HepG2 (cell line): ENCODE results near the gene GALNT9. TPM values are rescaled to one million over a fixed set of nuclear protein-coding genes. Genes with fewer than 3 reads are reported as not detected.

Experiments
- ATAC-seq: fragments of 200-7000 bp; cut with Tn5 transposase; 3 replicates; pipeline ENCODE4 v1.9.1; 2020; ENCODE audit warnings: mild to moderate bottlenecking, moderate library complexity
- BruUV-seq: library from RNA; stranded (reverse); fragments of 400-500 nt; replicated peaks from 2 replicates; lab custom pipeline; 2021; lab: Mats Ljungman, UMichigan
- CTCF ChIA-PET: fragments of 300-600 bp; formaldehyde crosslinking; extraction: SDS; loops from one replicate; lab custom pipeline; 2021; ENCODE audit warnings: low total read pairs, inconsistent platforms, low intra/inter-chr PET ratio; lab: Yijun Ruan, JAX
- POLR2A ChIA-PET: fragments of 350-600 bp; sonication (Branson Sonifier 250); formaldehyde crosslinking; loops from one replicate; lab custom pipeline; 2020; ENCODE audit warnings: antibody characterized with exemption, inconsistent platforms; lab: Yijun Ruan, JAX
- DNase-seq: peaks from one replicate; pipeline ENCODE4 v3.0.0-alpha.2; 2015; ENCODE audit warnings: low spot score
- FAIRE-seq: peaks from 3 replicates; lab custom pipeline; 2011; peaks lifted over from hg19 to GRCh38; lab: Jason Lieb, UNC
- H2AFZ ChIP-seq: one replicate; pipeline ENCODE4 v1.6.1; 2011; ENCODE audit warnings: low read length, inconsistent platforms
- H3K27ac ChIP-seq: fragments of 300-600 bp; 3 replicates; pipeline ENCODE4 v1.8.0; 2011; ENCODE audit warnings: mixed run types, mild to moderate bottlenecking, mixed read lengths, low read length, inconsistent platforms; ENCODE audit not compliant: insufficient read depth; ENCODE audit errors: extremely low read length
- H3K27me3 ChIP-seq, 2 experiments: fragments of 200-600 bp in 1 of 2; 2 replicates in 1 of 2; 3 replicates in 1 of 2; pipeline versions ENCODE4 v1.6.0 to v1.8.0; 2011; ENCODE audit warnings: low read length in 2 of 2, mild to moderate bottlenecking in 2 of 2, moderate library complexity in 2 of 2, inconsistent platforms in 1 of 2; ENCODE audit not compliant: insufficient read depth in 2 of 2, control insufficient read depth in 1 of 2
- H3K36me3 ChIP-seq, 2 experiments: fragments of 200-600 bp in 1 of 2; replicated peaks in 1 of 2; 2 replicates in 1 of 2; 3 replicates in 1 of 2; pipeline versions ENCODE4 v1.5.1 to v1.8.0; 2011; ENCODE audit warnings: low read length in 2 of 2, inconsistent platforms in 1 of 2; ENCODE audit not compliant: insufficient read depth in 2 of 2, control insufficient read depth in 1 of 2
- H3K4me1 ChIP-seq: 2 replicates; pipeline ENCODE4 v1.5.1; 2012; ENCODE audit warnings: low read length, inconsistent platforms; ENCODE audit not compliant: insufficient read depth
- H3K4me2 ChIP-seq: 2 replicates; pipeline ENCODE4 v1.6.0; 2011; ENCODE audit warnings: low read depth, low read length, inconsistent platforms
- H3K4me3 ChIP-seq, 3 experiments: fragments of 200-600 bp in 1 of 3; sonication (generic), shearing (Covaris generic) in 1 of 3; replicated peaks in 1 of 3; 2 replicates each; pipeline ENCODE4 v1.5.1; 2011 to 2016; ENCODE audit warnings: low read length in 3 of 3, inconsistent platforms in 2 of 3, low read depth in 2 of 3, mild to moderate bottlenecking in 2 of 3, control low read depth in 1 of 3, mixed read lengths in 1 of 3; ENCODE audit not compliant: insufficient read depth in 1 of 3
- H3K79me2 ChIP-seq: one replicate; pipeline ENCODE4 v1.6.1; 2011; ENCODE audit warnings: low read length, inconsistent platforms; ENCODE audit not compliant: insufficient read depth
- H3K9ac ChIP-seq: 2 replicates; pipeline ENCODE4 v1.6.0; 2011; ENCODE audit warnings: mild to moderate bottlenecking, low read depth, low read length, inconsistent platforms; ENCODE audit not compliant: insufficient read depth
- H3K9me3 ChIP-seq: 2 replicates; pipeline ENCODE4 v1.5.1; 2012; ENCODE audit warnings: mild to moderate bottlenecking, low read length
- H4K20me1 ChIP-seq: 2 replicates; pipeline ENCODE4 v1.6.0; 2011; ENCODE audit warnings: inconsistent platforms, mild to moderate bottlenecking, low read length, moderate library complexity; ENCODE audit not compliant: insufficient read depth
- ATAD3A ChIP-seq: sonication (generic); formaldehyde crosslinking; IDR thresholded peaks from 2 replicates; pipeline ENCODE4 v1.4.0; 2020; ENCODE audit warnings: missing genetic modification reagents
- ATF6 ChIP-seq: sonication (generic); formaldehyde crosslinking; conservative IDR thresholded peaks from 2 replicates; pipeline ENCODE4 v1.4.0; 2020; ENCODE audit warnings: missing genetic modification reagents
- HNRNPLL ChIP-seq: fragments of 200-400 bp; formaldehyde crosslinking; IDR thresholded peaks from 2 replicates; pipeline ENCODE4 v1.6.1; 2017; ENCODE audit warnings: mild to moderate bottlenecking, low read depth, low read length; ENCODE audit not compliant: poor library complexity, severe bottlenecking
- NBN ChIP-seq: fragments of 450-650 bp; conservative IDR thresholded peaks from 2 replicates; pipeline ENCODE4 v1.6.1; 2017
- TAF15 ChIP-seq: fragments of 200-400 bp; formaldehyde crosslinking; IDR thresholded peaks from one replicate; pipeline ENCODE4 v1.6.1; 2018; ENCODE audit warnings: mild to moderate bottlenecking, low read depth, low read length; ENCODE audit not compliant: poor library complexity, severe bottlenecking
- ZBTB44 ChIP-seq: sonication (generic); formaldehyde crosslinking; IDR thresholded peaks from 2 replicates; pipeline ENCODE4 v1.4.0; 2020; ENCODE audit warnings: missing genetic modification reagents
- ZC3H13 ChIP-seq: sonication (generic); formaldehyde crosslinking; IDR thresholded peaks from 2 replicates; pipeline ENCODE4 v1.8.1; 2023; ENCODE audit warnings: mild to moderate bottlenecking, missing genetic modification reagents, moderate library complexity
- ZFP41 ChIP-seq: sonication (generic); formaldehyde crosslinking; IDR thresholded peaks from 2 replicates; pipeline ENCODE4 v1.4.0; 2020; ENCODE audit warnings: mild to moderate bottlenecking, missing genetic modification reagents, borderline replicate concordance
- ZNF570 ChIP-seq: sonication (generic); formaldehyde crosslinking; IDR thresholded peaks from 2 replicates; pipeline ENCODE4 v1.4.0; 2020; ENCODE audit warnings: mild to moderate bottlenecking, missing genetic modification reagents, borderline replicate concordance
- ZNF781 ChIP-seq: sonication (generic); formaldehyde crosslinking; IDR thresholded peaks from 2 replicates; pipeline ENCODE4 v1.5.1; 2020; ENCODE audit warnings: borderline replicate concordance, mild to moderate bottlenecking, missing genetic modification reagents; ENCODE audit errors: not compliant biosample characterization
- WGBS: methylation state at CpG from one replicate; pipeline ENCODE4 v1.1.6; 2017; ENCODE audit warnings: low lambda C conversion rate; 5-methylcytosine and 5-hydroxymethylcytosine counted together
- in situ Hi-C: cut with HindIII; loops from 2 replicates; pipeline ENCODE4 v1.10.0; 2017; ENCODE audit warnings: low pct_unique_long_range_greater_than_20kb; ENCODE audit not compliant: extremely low pct_ligation_motif_present
- intact Hi-C: fragments of 100-400 bp; cut with micrococcal nuclease; formaldehyde crosslinking; loops from one replicate; pipeline ENCODE4 v1.10.0; 2022; ENCODE audit not compliant: unreplicated experiment
- polyA plus RNA-seq, 8 experiments: library from polyadenylated mRNA; depleted of rRNA in 3 of 8; stranded (reverse) in 7 of 8; unstranded in 1 of 8; fragments of >200 nt; fragmentation: Illumina TruSeq in 4 of 8; extraction: Trizol in 4 of 8; gene quantifications; 2 replicates each; pipeline versions ENCODE4 v1.2.1 to v1.2.3, GENCODE V29; 2011 to 2016; ENCODE audit warnings: low read depth in 4 of 8, missing spikeins in 1 of 8, mixed read lengths in 1 of 8; ENCODE audit not compliant: insufficient read depth in 1 of 8
- total RNA-seq, 5 experiments: library from RNA; depleted of rRNA; stranded (reverse); fragments of >200 nt; fragmentation: Illumina TruSeq; extraction: Trizol; gene quantifications; 2 replicates each; pipeline ENCODE4 v1.2.3, GENCODE V29; 2016; ENCODE audit warnings: low read depth in 1 of 5
- TF ChIP-seq, protein P1 (sequence below): sonication (generic); formaldehyde crosslinking; IDR thresholded peaks from 2 replicates; pipeline ENCODE4 v1.5.1; 2020; ENCODE audit warnings: mild to moderate bottlenecking, missing genetic modification reagents, borderline replicate concordance

Gene GALNT9
- total and polyA plus RNA-seq, 2 of the 13 experiments (the other 11 are each of a cell fraction or from before 2014, with no cell fraction given), result 0.04 TPM; not detected in 1

GRCh38 chr12:132236129-132236929 is 93.1 kb downstream of the GALNT9 start:
- no peak; the same call in 1 of the 3 replicates for ATAC-seq

More at GRCh38 chr12:132236129-132236929, 93.1 kb downstream of the GALNT9 start:
- Histone ChIP-seq H3K4me3 (no peak overlapping the region), H3K9me3 (no peaks in the 10 kb centered on the region), H3K9ac (no peak overlapping the region), H3K79me2 (no peaks in the 10 kb centered on the region), H3K27ac (no peak overlapping the region), H3K27me3 (peaks cover 7 to 40% of the 10 kb centered on the region in 2 experiments), H3K4me2 (no peak overlapping the region), H3K36me3 (no peaks in the 10 kb centered on the region), H4K20me1 (no peaks in the 10 kb centered on the region), H3K4me1 (no peaks in the 10 kb centered on the region), H2AFZ (no peak overlapping the region)
- CTCF ChIA-PET, result no interaction called here
- DNase-seq, result no peak
- POLR2A ChIA-PET, result no interaction called here
- WGBS, result 26% methylated on average over 18 of the region's 31 CpGs
- no peak for TF ChIP-seq ATF6 (CRISPR knock-in tag)
- no peak for TF ChIP-seq ATAD3A
- no peak for TF ChIP-seq ZNF570
- TF ChIP-seq ZFP41 (CRISPR knock-in tag), result no peak
- TF ChIP-seq ZBTB44, result no peak
- TF ChIP-seq, protein P1, sequence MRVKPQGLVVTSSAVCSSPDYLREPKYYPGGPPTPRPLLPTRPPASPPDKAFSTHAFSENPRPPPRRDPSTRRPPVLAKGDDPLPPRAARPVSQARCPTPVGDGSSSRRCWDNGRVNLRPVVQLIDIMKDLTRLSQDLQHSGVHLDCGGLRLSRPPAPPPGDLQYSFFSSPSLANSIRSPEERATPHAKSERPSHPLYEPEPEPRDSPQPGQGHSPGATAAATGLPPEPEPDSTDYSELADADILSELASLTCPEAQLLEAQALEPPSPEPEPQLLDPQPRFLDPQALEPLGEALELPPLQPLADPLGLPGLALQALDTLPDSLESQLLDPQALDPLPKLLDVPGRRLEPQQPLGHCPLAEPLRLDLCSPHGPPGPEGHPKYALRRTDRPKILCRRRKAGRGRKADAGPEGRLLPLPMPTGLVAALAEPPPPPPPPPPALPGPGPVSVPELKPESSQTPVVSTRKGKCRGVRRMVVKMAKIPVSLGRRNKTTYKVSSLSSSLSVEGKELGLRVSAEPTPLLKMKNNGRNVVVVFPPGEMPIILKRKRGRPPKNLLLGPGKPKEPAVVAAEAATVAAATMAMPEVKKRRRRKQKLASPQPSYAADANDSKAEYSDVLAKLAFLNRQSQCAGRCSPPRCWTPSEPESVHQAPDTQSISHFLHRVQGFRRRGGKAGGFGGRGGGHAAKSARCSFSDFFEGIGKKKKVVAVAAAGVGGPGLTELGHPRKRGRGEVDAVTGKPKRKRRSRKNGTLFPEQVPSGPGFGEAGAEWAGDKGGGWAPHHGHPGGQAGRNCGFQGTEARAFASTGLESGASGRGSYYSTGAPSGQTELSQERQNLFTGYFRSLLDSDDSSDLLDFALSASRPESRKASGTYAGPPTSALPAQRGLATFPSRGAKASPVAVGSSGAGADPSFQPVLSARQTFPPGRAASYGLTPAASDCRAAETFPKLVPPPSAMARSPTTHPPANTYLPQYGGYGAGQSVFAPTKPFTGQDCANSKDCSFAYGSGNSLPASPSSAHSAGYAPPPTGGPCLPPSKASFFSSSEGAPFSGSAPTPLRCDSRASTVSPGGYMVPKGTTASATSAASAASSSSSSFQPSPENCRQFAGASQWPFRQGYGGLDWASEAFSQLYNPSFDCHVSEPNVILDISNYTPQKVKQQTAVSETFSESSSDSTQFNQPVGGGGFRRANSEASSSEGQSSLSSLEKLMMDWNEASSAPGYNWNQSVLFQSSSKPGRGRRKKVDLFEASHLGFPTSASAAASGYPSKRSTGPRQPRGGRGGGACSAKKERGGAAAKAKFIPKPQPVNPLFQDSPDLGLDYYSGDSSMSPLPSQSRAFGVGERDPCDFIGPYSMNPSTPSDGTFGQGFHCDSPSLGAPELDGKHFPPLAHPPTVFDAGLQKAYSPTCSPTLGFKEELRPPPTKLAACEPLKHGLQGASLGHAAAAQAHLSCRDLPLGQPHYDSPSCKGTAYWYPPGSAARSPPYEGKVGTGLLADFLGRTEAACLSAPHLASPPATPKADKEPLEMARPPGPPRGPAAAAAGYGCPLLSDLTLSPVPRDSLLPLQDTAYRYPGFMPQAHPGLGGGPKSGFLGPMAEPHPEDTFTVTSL (CRISPR knock-in tag), result no peak
- TF ChIP-seq TAF15, result no peak
- TF ChIP-seq ZC3H13 (CRISPR knock-in tag), result no peak
- no peak for TF ChIP-seq NBN
- TF ChIP-seq HNRNPLL, result no peak
- TF ChIP-seq ZNF781 (CRISPR knock-in tag), result no peak
- intact Hi-C loops (no loop called here), in situ Hi-C loops (no loop called here)
- no peak for FAIRE-seq
- BruUV-seq, result no TSS peak
